DOHH2 (cell line): ENCODE data around the gene CST3.

ENCODE experiments used
- EZH2phosphoT487 ChIP-seq: fragments of 200-600 bp; sonication (generic); IDR thresholded peaks from 2 replicates; pipeline ENCODE4 v1.6.1; 2017; ENCODE audit warnings: borderline replicate concordance, mild to moderate bottlenecking, antibody characterized with exemption, low read length, moderate library complexity, mixed read lengths
- TF ChIP-seq, protein P1 (sequence below): fragments of 200-600 bp; sonication (generic); IDR thresholded peaks from one replicate; pipeline ENCODE4 v1.5.1; 2014; ENCODE audit warnings: antibody characterized with exemption, mild to moderate bottlenecking, low read depth, low read length; ENCODE audit not compliant: poor library complexity, severe bottlenecking

DNA sequence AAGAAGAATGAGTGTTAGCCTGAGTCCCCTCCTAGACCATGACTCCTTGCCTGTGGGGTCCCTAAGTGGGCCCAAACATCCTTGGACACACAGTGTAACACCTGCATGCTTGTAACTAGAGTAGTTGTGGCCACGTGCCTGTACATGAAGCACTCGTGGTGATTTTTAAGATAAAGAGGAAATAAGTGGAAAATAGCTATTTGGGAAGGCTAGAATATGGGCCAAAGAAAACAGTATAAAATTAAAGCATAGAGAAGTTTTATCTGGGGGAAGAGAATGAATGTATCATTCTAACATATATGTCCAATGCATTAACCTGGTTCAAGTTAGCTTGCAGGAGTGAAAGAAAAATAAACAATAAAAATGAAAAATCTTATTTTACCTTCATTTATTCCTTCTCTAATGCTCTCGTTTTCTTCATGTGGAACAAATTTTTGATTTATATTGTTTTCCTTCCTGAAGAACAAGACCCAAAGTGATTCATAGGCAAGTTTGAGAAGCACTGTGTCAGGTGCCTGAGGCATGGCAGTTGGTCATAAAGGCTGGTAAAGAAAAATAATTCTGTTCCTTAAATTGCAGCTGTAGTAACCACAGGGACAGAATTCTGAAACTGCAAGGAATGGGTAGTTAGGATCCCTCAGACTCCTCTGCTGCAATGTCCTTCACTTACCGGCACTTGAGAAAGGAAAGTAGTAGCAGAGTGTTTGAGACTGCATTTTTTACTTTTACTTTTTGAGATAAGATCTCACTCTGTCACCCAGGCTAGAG lies 8.5 kb upstream of the CST3 start:
- TF ChIP-seq, protein P1, sequence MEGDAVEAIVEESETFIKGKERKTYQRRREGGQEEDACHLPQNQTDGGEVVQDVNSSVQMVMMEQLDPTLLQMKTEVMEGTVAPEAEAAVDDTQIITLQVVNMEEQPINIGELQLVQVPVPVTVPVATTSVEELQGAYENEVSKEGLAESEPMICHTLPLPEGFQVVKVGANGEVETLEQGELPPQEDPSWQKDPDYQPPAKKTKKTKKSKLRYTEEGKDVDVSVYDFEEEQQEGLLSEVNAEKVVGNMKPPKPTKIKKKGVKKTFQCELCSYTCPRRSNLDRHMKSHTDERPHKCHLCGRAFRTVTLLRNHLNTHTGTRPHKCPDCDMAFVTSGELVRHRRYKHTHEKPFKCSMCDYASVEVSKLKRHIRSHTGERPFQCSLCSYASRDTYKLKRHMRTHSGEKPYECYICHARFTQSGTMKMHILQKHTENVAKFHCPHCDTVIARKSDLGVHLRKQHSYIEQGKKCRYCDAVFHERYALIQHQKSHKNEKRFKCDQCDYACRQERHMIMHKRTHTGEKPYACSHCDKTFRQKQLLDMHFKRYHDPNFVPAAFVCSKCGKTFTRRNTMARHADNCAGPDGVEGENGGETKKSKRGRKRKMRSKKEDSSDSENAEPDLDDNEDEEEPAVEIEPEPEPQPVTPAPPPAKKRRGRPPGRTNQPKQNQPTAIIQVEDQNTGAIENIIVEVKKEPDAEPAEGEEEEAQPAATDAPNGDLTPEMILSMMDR: no peak
- no peak for TF ChIP-seq EZH2phosphoT487
